A549 treated with CORT108297 at 1 μM for 4 hours (cell line): Measurements from ENCODE around the gene TMEM201. TPM values are rescaled to one million over a fixed set of nuclear protein-coding genes. Genes with fewer than 3 reads are reported as not detected.

ENCODE experiments used
- total RNA-seq: library from RNA; stranded (reverse); fragments of 200-300 nt; extraction: Qiagen RNA extraction; gene quantifications from 5 replicates; pipeline ENCODE4 v1.2.3, GENCODE V29; 2022

TMEM201 gene, protein sequence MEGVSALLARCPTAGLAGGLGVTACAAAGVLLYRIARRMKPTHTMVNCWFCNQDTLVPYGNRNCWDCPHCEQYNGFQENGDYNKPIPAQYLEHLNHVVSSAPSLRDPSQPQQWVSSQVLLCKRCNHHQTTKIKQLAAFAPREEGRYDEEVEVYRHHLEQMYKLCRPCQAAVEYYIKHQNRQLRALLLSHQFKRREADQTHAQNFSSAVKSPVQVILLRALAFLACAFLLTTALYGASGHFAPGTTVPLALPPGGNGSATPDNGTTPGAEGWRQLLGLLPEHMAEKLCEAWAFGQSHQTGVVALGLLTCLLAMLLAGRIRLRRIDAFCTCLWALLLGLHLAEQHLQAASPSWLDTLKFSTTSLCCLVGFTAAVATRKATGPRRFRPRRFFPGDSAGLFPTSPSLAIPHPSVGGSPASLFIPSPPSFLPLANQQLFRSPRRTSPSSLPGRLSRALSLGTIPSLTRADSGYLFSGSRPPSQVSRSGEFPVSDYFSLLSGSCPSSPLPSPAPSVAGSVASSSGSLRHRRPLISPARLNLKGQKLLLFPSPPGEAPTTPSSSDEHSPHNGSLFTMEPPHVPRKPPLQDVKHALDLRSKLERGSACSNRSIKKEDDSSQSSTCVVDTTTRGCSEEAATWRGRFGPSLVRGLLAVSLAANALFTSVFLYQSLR
- 10.2 to 16.1 TPM (median 14.8 TPM) in 5 replicates for total RNA-seq

DNA sequence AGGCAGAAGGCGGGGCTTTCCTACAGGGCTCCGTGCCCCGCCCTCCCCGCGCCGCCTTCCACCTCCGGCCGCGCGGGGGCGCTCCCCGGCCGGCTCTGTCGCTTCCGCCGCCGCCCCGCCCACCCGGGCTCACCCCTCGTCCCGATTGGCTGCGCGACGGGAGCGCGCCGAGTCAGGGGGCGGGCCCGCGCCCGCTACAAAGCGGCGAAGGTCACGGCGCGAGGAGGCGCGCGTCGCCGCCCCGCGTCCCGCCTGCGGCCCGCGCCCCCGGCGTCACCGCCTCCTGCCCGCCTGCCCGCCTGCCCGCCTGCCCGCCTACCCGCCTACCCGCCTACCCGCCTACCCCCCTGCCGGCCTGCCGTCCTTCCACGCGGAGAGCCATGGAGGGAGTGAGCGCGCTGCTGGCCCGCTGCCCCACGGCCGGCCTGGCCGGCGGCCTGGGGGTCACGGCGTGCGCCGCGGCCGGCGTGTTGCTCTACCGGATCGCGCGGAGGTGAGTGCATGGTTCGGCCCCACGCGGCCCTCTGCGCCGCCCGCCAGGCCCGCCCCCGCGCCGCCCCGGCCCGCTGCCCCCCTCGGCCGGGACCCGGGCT lies at the start of gene TMEM201:
Gene TMEM201 (plus strand): TSS at position 361 of the 593 bp plus-strand sequence. CDS start 20 bp downstream, at position 381.

DNA sequence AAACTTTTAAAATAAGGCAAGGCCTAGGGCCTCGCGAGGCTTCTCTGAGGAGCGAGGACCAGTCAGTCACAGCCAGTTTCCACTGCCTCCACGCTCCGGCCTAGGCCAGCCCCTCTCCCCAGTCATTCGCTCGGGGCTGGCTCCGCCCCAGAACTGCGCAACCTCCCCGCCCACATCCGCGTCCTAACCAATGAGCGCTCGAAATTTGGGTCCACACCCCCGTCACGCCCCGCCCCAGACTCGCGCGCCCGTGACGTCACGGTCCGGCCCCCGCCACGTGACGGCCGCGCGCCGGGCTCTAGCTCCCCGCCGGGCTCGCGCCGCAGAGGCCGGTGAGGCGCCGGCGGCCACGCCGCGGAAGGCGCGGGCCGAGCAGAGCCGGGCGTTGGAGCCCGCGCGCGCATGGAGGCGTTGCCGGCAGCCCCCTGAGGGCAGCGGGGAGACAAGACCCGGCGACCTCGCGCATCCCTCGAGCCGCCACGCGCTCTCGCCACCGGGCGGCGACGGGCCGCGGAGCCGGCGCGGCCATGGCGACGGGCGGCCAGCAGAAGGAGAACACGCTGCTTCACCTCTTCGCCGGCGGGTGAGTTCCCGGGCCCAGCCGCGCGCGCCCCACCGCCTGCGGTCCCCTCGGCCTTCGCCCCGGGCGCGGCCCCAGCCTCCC lies 49.4 kb upstream of the TMEM201 start, which contains the start of gene SLC25A33:
Gene SLC25A33 (plus strand): TSS at position 301 of the 664 bp plus-strand sequence. CDS start 227 bp downstream, at position 528.

GRCh38 chr1:9651565-9652378 lies 63.1 kb downstream of the TMEM201 start, which contains the start of gene PIK3CD:
Gene PIK3CD, plus strand, starts transcription at chr1:9651731. Its CDS starts 58,725 bp downstream, at chr1:9710456.

Other genes starting within 250 kb of the TMEM201 start
- gene SLC25A33, start 49.4 kb upstream of the TMEM201 start, total RNA-seq: 2.8 to 3.8 TPM (median 3.0 TPM) in 5 replicates
- gene PIK3CD, start 62.8 kb downstream of the TMEM201 start, total RNA-seq: 6.2 to 9.5 TPM (median 8.4 TPM) in 5 replicates
- 60.1 to 70.0 TPM (median 64.2 TPM) in 5 replicates for gene CLSTN1, start 235.1 kb downstream of the TMEM201 start, total RNA-seq